GM18870 (cell line): ENCODE data around the gene OR4N2.
"Not testable (repeated sequence)": the region's sequence is repeated elsewhere in the genome, so short reads cannot be mapped to it uniquely, and the experiment has no call there.

ENCODE experiments used
- ATAC-seq: cut with Tn5 transposase; IDR thresholded peaks from one replicate; pipeline ENCODE4 v1.9.1; 2021; ENCODE audit warnings: moderate library complexity; ENCODE audit not compliant: unreplicated experiment

Gene OR4N2

GRCh38 chr14:19803470-19803869 lies at the start of gene OR4N2:
OR4N2 (plus strand) TSS chr14:19803770; CDS start chr14:19827449, 23,679 bp downstream.
- not testable (repeated sequence) for ATAC-seq

GRCh38 chr14:19754172-19754571 lies 49.4 kb upstream of the OR4N2 start:
- no peak for ATAC-seq

GRCh38 chr14:19771491-19771890 lies 32.1 kb upstream of the OR4N2 start:
- not testable (repeated sequence) for ATAC-seq

GRCh38 chr14:19771895-19772430 lies 31.6 kb upstream of the OR4N2 start:
- ATAC-seq, result no peak

GRCh38 chr14:19772454-19772853 lies 31.1 kb upstream of the OR4N2 start:
- ATAC-seq, result not testable (repeated sequence)

GRCh38 chr14:19773204-19773603 lies 30.4 kb upstream of the OR4N2 start, which contains the start of gene OR4M1:
OR4M1 (plus strand) TSS chr14:19773504; CDS start chr14:19780323, 6,819 bp downstream.
- not testable (repeated sequence) for ATAC-seq

GRCh38 chr14:19775587-19775986 lies 28.0 kb upstream of the OR4N2 start:
- ATAC-seq, result no peak

GRCh38 chr14:19785848-19786247 lies 17.7 kb upstream of the OR4N2 start:
- ATAC-seq, result not testable (repeated sequence)

GRCh38 chr14:19787318-19787717 lies 16.3 kb upstream of the OR4N2 start:
- not testable (repeated sequence) for ATAC-seq

- ATAC-seq, result not testable (repeated sequence)
Observed at GRCh38 chr14:19788150-19788549, 15.4 kb upstream of the OR4N2 start.

GRCh38 chr14:19796520-19797108 lies 7.0 kb upstream of the OR4N2 start:
- ATAC-seq, result not testable (repeated sequence)

- ATAC-seq, result no peak
Observed at GRCh38 chr14:19799880-19800279, 3.7 kb upstream of the OR4N2 start.

- no peak for ATAC-seq
Observed at GRCh38 chr14:19800282-19801117, 3.1 kb upstream of the OR4N2 start.

- ATAC-seq, result no peak
Observed at GRCh38 chr14:19801118-19801464, 2.5 kb upstream of the OR4N2 start.

- ATAC-seq, result not testable (repeated sequence)
Observed at GRCh38 chr14:19813171-19813920, 9.8 kb downstream of the OR4N2 start.

- ATAC-seq, result not testable (repeated sequence)
Observed at GRCh38 chr14:19819879-19820278, 16.3 kb downstream of the OR4N2 start.

- ATAC-seq, result not testable (repeated sequence)
Observed at GRCh38 chr14:19821016-19821415, 17.4 kb downstream of the OR4N2 start.

- no peak for ATAC-seq
Observed at GRCh38 chr14:19823178-19823577, 19.6 kb downstream of the OR4N2 start.

- no peak for ATAC-seq
Observed at GRCh38 chr14:19823765-19824164, 20.2 kb downstream of the OR4N2 start.

GRCh38 chr14:19827626-19828244 lies 24.2 kb downstream of the OR4N2 start:
- not testable (repeated sequence) for ATAC-seq

GRCh38 chr14:19828314-19828713 lies 24.7 kb downstream of the OR4N2 start:
- no peak for ATAC-seq
